Measurements from ENCODE around the gene SYNDIG1.

DNA sequence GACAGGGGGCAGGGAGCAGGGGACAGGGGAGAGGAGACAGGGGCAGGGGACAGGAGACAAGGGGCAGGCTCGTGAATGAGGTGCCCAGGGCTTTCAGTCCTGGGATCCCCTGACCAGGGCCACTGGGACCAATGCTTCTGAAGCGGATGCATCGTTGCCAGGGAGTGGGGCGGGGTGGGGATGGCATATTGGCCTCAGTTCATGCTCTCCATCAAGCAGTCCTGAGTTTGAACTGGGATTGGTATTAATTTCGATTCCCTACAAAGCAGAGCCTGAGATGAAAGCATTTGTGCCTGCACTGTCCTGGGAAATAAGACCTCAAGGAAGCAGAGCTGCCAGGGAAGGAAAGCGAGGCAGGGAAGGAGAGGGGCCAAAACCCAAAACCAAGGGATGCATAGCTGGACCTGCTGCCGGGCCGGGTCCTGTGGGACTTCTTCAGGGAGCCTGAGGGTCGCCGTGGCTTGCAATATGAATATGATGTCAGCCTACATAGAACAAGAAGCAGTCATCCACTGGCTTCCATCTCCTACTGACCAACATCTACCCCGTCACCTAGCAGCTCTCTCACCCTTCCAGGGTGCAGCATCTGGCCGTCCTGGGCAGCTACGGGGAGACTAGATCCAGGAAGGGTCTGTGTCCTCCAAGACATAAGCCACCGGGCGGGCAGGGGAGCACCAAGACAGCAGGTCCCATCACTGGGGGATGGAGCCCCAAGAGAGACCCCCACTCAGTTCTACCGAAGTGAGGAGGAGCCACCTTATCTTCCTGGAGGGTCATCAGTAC, 233.3 kb downstream of the SYNDIG1 start:
- TF ChIP-seq CTCF (conservative IDR thresholded peaks at IDR 0.05; ENCODE audit: low read length) (no peak), EZH2phosphoT487 (IDR thresholded peaks at IDR 0.05; ENCODE audit: borderline replicate concordance, low read depth, low read length) (no peak)
